Measurements from ENCODE around the gene OR5F1.

Gene OR5F1

GRCh38 chr11:55994525-55994924 lies at the start of gene OR5F1:
OR5F1 (minus strand) TSS chr11:55994625; CDS start chr11:55994625, 0 bp downstream.
- Histone ChIP-seq H3K9me3 (ENCODE audit: control insufficient read depth, insufficient read depth, low read depth, low read length) (peaks cover 13% of the 10 kb centered on the region), H3K27me3 (ENCODE audit: control insufficient read depth, insufficient read depth, low read length) (no peaks in the 10 kb centered on the region), H3K4me1 (ENCODE audit: control insufficient read depth, insufficient read depth, low read length) (no peaks in the 10 kb centered on the region)

GRCh38 chr11:56027354-56027753 lies 32.9 kb upstream of the OR5F1 start, which contains the start of gene OR5AS1:
OR5AS1 (plus strand) TSS chr11:56027654; CDS start chr11:56030419, 2,765 bp downstream.
- Histone ChIP-seq H3K9me3 (ENCODE audit: control insufficient read depth, insufficient read depth, low read depth, low read length) (no peaks in the 10 kb centered on the region), H3K36me3 (ENCODE audit: control insufficient read depth, insufficient read depth, low read length) (no peaks in the 10 kb centered on the region), H3K4me1 (ENCODE audit: control insufficient read depth, insufficient read depth, low read length) (no peaks in the 10 kb centered on the region), H3K27me3 (ENCODE audit: control insufficient read depth, insufficient read depth, low read length) (no peaks in the 10 kb centered on the region), H3K4me3 (ENCODE audit: low read depth, low read length) (no peak within 1 kb of the TSS), H3K27ac (ENCODE audit: low read depth, low read length) (no peak within 1 kb of the TSS), H3K9ac (ENCODE audit: low read length) (no peak within 1 kb of the TSS)

More at GRCh38 chr11:55994525-55994924, at the start of gene OR5F1:
- Histone ChIP-seq H3K9ac (ENCODE audit: low read length) (no peak within 1 kb of the TSS), H3K36me3 (ENCODE audit: control insufficient read depth, insufficient read depth, low read length) (no peaks in the 10 kb centered on the region), H3K27ac (ENCODE audit: low read depth, low read length) (no peak within 1 kb of the TSS), H3K4me3 (ENCODE audit: low read depth, low read length) (no peak within 1 kb of the TSS)

GRCh38 chr11:56013805-56014204 lies 19.4 kb upstream of the OR5F1 start:
- Histone ChIP-seq H3K4me1 (ENCODE audit: control insufficient read depth, insufficient read depth, low read length) (no peaks in the 10 kb centered on the region), H3K4me3 (ENCODE audit: low read depth, low read length) (no peak overlapping the region), H3K9me3 (ENCODE audit: control insufficient read depth, insufficient read depth, low read depth, low read length) (0 out of 2 replicates have a peak, but pooled peaks cover 6% of the 10 kb centered on the region), H3K27me3 (ENCODE audit: control insufficient read depth, insufficient read depth, low read length) (no peaks in the 10 kb centered on the region), H3K27ac (ENCODE audit: low read depth, low read length) (no peak overlapping the region), H3K9ac (ENCODE audit: low read length) (no peak overlapping the region), H3K36me3 (ENCODE audit: control insufficient read depth, insufficient read depth, low read length) (no peaks in the 10 kb centered on the region)

GRCh38 chr11:56010716-56011115 lies 16.3 kb upstream of the OR5F1 start:
- Histone ChIP-seq H3K27ac (ENCODE audit: low read depth, low read length) (no peak overlapping the region), H3K9me3 (ENCODE audit: control insufficient read depth, insufficient read depth, low read depth, low read length) (0 out of 2 replicates have a peak, but pooled peaks cover 8% of the 10 kb centered on the region), H3K4me3 (ENCODE audit: low read depth, low read length) (no peak overlapping the region), H3K9ac (ENCODE audit: low read length) (no peak overlapping the region), H3K4me1 (ENCODE audit: control insufficient read depth, insufficient read depth, low read length) (no peaks in the 10 kb centered on the region), H3K27me3 (ENCODE audit: control insufficient read depth, insufficient read depth, low read length) (no peaks in the 10 kb centered on the region), H3K36me3 (ENCODE audit: control insufficient read depth, insufficient read depth, low read length) (no peaks in the 10 kb centered on the region)

GRCh38 chr11:55970935-55971334 lies 23.5 kb downstream of the OR5F1 start:
- H3K4me1 ChIP-seq (ENCODE audit: control insufficient read depth, insufficient read depth, low read length) = no peaks in the 10 kb centered on the region
- no peak overlapping the region for H3K9ac ChIP-seq (ENCODE audit: low read length)
- H3K4me3 ChIP-seq (ENCODE audit: low read depth, low read length) = no peak overlapping the region
- H3K27ac ChIP-seq (ENCODE audit: low read depth, low read length) = no peak overlapping the region
- H3K9me3 ChIP-seq (ENCODE audit: control insufficient read depth, insufficient read depth, low read depth, low read length) = 0 out of 2 replicates have a peak, but pooled peaks cover 2% of the 10 kb centered on the region
- H3K27me3 ChIP-seq (ENCODE audit: control insufficient read depth, insufficient read depth, low read length) = no peaks in the 10 kb centered on the region
- H3K36me3 ChIP-seq (ENCODE audit: control insufficient read depth, insufficient read depth, low read length) = no peaks in the 10 kb centered on the region

- Histone ChIP-seq H3K36me3 (ENCODE audit: control insufficient read depth, insufficient read depth, low read length) (no peaks in the 10 kb centered on the region), H3K9me3 (ENCODE audit: control insufficient read depth, insufficient read depth, low read depth, low read length) (0 out of 2 replicates have a peak, but pooled peaks cover 2% of the 10 kb centered on the region), H3K4me1 (ENCODE audit: control insufficient read depth, insufficient read depth, low read length) (no peaks in the 10 kb centered on the region), H3K27ac (ENCODE audit: low read depth, low read length) (no peak within 1 kb of the TSS), H3K4me3 (ENCODE audit: low read depth, low read length) (no peak within 1 kb of the TSS), H3K9ac (ENCODE audit: low read length) (no peak within 1 kb of the TSS), H3K27me3 (ENCODE audit: control insufficient read depth, insufficient read depth, low read length) (no peaks in the 10 kb centered on the region)
Observed at GRCh38 chr11:55969845-55970244, 24.6 kb downstream of the OR5F1 start, which contains the start of gene OR10AG1. OR10AG1 (minus strand) TSS chr11:55969945; CDS start chr11:55969907, 38 bp downstream.

GRCh38 chr11:55967914-55968313 lies 26.5 kb downstream of the OR5F1 start:
- Histone ChIP-seq H3K4me1 (ENCODE audit: control insufficient read depth, insufficient read depth, low read length) (no peaks in the 10 kb centered on the region), H3K4me3 (ENCODE audit: low read depth, low read length) (no peak overlapping the region), H3K27ac (ENCODE audit: low read depth, low read length) (no peak overlapping the region)

GRCh38 chr11:55966391-55966790 lies 28.0 kb downstream of the OR5F1 start:
- H3K9me3 ChIP-seq (ENCODE audit: control insufficient read depth, insufficient read depth, low read depth, low read length) = 0 out of 2 replicates have a peak, but pooled peaks cover 2% of the 10 kb centered on the region
- H3K4me3 ChIP-seq (ENCODE audit: low read depth, low read length) = no peak overlapping the region
- H3K4me1 ChIP-seq (ENCODE audit: control insufficient read depth, insufficient read depth, low read length) = no peaks in the 10 kb centered on the region
- no peaks in the 10 kb centered on the region for H3K36me3 ChIP-seq (ENCODE audit: control insufficient read depth, insufficient read depth, low read length)
- H3K27ac ChIP-seq (ENCODE audit: low read depth, low read length) = no peak overlapping the region
- H3K27me3 ChIP-seq (ENCODE audit: control insufficient read depth, insufficient read depth, low read length) = no peaks in the 10 kb centered on the region
- no peak overlapping the region for H3K9ac ChIP-seq (ENCODE audit: low read length)

More at GRCh38 chr11:55967914-55968313, 26.5 kb downstream of the OR5F1 start:
- 0 out of 2 replicates have a peak, but pooled peaks cover 2% of the 10 kb centered on the region for H3K9me3 ChIP-seq (ENCODE audit: control insufficient read depth, insufficient read depth, low read depth, low read length)
- H3K36me3 ChIP-seq (ENCODE audit: control insufficient read depth, insufficient read depth, low read length) = no peaks in the 10 kb centered on the region
- H3K27me3 ChIP-seq (ENCODE audit: control insufficient read depth, insufficient read depth, low read length) = no peaks in the 10 kb centered on the region
- H3K9ac ChIP-seq (ENCODE audit: low read length) = no peak overlapping the region

GRCh38 chr11:55956521-55956920 lies 37.9 kb downstream of the OR5F1 start:
- Histone ChIP-seq H3K27ac (ENCODE audit: low read depth, low read length) (no peak overlapping the region), H3K4me1 (ENCODE audit: control insufficient read depth, insufficient read depth, low read length) (no peaks in the 10 kb centered on the region), H3K4me3 (ENCODE audit: low read depth, low read length) (no peak overlapping the region), H3K9me3 (ENCODE audit: control insufficient read depth, insufficient read depth, low read depth, low read length) (no peaks in the 10 kb centered on the region), H3K27me3 (ENCODE audit: control insufficient read depth, insufficient read depth, low read length) (no peaks in the 10 kb centered on the region), H3K36me3 (ENCODE audit: control insufficient read depth, insufficient read depth, low read length) (no peaks in the 10 kb centered on the region), H3K9ac (ENCODE audit: low read length) (no peak overlapping the region)

- peaks cover 9% of the 10 kb centered on the region; the same call in 1 of the 2 replicates for H3K9me3 ChIP-seq (ENCODE audit: control insufficient read depth, insufficient read depth, low read depth, low read length)
- no peak overlapping the region for H3K9ac ChIP-seq (ENCODE audit: low read length)
- no peaks in the 10 kb centered on the region for H3K27me3 ChIP-seq (ENCODE audit: control insufficient read depth, insufficient read depth, low read length)
- H3K27ac ChIP-seq (ENCODE audit: low read depth, low read length) = no peak overlapping the region
- no peaks in the 10 kb centered on the region for H3K4me1 ChIP-seq (ENCODE audit: control insufficient read depth, insufficient read depth, low read length)
- no peaks in the 10 kb centered on the region for H3K36me3 ChIP-seq (ENCODE audit: control insufficient read depth, insufficient read depth, low read length)
- no peak overlapping the region for H3K4me3 ChIP-seq (ENCODE audit: low read depth, low read length)
Observed at GRCh38 chr11:55949330-55949729, 45.1 kb downstream of the OR5F1 start.

All from HUES6 (cell line).